HG03103 (cell line): ENCODE measurements around the gene LRRC27.
"Not testable (repeated sequence)": the region's sequence is repeated elsewhere in the genome, so short reads cannot be mapped to it uniquely, and the experiment has no call there.

Source experiments
- ATAC-seq: cut with Tn5 transposase; IDR thresholded peaks from one replicate; pipeline ENCODE4 v1.9.1; 2021; ENCODE audit warnings: low read depth; ENCODE audit not compliant: unreplicated experiment

The LRRC27 gene

DNA sequence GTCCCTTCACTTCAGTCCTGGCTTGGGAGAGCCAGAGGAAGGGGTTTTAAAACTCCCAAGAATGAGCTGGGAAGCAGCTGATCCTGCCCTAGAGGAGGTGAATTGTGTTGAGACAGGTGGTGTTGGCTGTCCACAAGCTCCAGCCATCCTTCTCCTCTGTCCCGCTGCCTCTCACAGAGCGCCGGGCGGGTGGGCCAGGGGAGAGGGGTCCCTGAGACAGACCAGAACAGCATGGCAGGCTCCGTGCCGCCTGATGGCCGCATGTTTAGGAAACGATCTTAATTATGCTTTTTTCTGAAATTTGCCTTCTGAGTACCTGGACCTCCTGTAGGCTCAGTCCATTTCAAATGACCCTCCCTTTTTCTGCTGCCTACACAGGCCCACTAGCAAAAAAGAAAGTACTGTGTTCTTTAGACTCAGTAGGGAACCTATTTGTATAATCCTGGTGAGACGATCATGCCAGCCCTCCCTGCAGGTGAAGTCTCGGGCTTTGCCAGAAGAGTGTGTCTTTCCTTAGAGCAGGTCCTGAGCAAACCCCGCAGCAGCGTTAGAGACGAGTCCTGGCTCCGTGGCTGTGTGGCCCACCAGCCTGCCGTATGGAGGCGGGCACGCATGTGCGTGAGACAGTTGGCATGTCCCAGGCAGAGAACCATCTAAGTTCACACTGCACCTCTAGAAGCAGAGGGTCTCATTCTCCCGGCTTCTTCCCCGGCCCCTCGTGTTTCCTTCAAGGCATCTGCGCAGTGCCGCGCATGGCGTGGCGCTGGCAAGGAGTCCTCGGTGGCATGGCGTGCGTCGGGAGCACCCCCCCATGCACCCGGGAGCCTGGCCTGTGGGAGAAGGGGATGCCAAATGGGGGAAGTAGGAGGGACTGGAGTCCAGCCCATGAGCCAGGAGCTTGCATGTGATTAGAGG is 38.7 kb downstream of the LRRC27 start:
- ATAC-seq, result no peak

DNA sequence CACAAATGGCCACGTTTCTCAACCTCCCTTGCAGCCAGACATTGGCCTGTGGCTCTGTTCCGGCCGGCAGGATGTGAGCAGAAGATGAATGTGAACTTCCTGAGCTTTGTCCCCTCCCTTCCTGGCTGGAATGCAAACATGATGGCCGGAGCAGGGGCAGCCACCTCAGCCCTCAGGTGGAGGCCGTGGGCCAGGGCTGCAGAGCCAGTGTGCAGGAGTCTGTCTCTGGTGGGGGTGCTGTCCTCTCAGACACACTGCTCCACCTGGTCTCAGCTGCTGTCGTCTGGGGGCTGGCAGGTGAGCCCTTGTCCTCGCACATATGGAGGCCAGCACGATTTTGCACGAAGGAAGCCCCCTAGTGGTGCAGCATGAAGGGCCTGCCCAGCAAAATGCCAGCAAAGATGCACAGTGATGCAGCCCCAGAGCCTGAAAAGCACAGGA is 39.7 kb downstream of the LRRC27 start:
- ATAC-seq, result no peak

DNA sequence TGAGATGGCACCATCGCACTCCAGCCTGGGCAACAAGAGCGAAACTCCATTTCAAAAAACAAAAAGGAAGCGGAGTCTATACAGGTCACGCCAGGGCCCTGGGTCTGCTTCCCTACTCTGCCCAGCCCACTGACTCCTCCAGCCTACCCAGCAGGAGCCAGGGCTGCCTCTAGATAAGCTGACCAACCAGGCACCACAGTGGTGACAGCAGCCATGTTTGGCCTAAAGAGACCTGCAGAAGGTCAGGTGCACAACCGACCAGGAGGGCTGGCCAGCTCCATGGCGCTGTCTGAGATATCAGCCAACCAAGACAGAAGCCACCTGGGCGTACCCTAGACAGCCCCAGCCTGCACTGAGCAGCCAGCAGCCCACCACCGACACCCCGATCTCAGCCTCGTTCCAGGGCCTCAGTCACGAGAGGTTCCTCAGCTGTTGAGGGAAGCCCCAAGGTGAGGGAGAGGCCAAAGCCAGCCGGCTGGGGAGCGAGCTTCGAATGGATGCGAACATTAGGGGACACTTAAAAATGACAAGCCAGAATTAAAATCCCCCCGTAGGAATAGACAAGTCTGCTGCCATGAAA is 40.6 kb downstream of the LRRC27 start:
- ATAC-seq, result no peak

DNA sequence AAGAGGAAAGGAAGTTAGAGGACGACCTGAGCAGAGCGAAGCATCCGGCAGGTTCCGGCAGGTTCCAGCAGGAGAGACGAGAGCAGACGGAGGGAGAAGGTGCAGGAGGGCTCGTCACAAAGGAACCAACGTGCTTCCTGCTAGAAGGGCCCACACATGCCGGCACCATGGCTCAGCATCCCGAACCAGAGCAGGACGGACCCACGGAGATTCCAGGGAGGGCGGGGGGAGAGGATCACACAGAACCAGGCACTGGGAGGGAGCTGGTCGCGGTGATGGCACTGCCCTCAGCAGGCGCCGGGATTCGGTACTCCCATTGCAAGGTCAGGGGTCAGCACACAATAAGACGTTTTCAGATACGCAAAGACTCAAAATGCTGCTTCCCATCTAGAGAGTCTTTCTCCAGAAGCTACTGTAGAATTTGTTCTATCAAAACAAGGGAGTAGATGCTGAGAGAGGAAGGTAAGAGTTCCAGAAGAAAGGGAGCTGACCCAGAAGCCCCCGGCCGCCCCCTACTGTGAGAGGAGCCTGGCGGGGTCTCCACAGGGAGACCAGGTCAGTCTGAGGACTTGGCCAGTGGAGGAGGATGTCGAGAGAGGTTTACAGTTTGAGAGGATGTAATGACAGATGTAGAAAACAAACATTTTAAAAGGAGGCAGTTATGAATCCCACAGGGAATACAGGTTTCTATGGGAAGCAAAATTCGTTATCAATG is 41.4 kb downstream of the LRRC27 start:
- ATAC-seq, result no peak

DNA sequence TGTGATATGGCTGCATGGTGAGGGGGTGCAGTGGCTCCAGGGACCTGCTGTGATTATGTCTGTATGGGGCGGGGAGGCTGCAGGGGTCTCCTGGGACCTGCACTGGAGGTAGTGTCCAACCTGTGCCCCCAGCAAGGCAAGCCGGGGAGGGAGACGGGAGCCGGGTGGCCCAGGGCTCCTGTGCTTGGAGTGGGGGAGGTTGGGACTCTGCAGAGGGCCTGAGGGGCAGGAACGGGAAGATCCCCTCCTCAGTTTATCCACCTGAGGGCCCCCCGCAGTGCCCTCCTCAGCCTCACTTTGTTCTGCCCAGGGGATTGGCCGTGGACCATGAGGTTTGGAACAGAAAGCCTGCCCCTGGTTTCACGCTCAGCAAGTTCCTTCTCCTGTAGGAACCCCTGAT is 42.2 kb downstream of the LRRC27 start:
- ATAC-seq, result no peak

DNA sequence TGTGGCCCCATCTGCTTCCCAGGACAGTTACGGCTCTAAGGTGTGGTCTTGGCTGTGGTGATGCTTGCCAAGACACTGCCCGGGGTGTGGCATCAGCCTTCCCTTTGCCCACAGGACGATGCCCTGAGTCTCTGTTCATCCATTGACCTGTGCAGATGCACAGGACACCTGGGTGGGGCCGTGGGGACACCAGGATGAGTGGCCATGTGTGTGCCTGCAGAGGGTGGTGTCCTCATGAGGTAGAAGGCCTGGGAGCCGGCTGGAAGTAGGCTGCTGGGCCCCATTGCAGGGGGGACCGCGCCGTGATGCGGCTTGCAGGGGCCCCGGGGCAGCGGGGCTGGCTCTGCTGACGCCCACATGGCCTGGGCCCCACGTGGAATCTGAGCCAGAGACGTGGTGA is 42.6 kb downstream of the LRRC27 start:
- no peak for ATAC-seq

DNA sequence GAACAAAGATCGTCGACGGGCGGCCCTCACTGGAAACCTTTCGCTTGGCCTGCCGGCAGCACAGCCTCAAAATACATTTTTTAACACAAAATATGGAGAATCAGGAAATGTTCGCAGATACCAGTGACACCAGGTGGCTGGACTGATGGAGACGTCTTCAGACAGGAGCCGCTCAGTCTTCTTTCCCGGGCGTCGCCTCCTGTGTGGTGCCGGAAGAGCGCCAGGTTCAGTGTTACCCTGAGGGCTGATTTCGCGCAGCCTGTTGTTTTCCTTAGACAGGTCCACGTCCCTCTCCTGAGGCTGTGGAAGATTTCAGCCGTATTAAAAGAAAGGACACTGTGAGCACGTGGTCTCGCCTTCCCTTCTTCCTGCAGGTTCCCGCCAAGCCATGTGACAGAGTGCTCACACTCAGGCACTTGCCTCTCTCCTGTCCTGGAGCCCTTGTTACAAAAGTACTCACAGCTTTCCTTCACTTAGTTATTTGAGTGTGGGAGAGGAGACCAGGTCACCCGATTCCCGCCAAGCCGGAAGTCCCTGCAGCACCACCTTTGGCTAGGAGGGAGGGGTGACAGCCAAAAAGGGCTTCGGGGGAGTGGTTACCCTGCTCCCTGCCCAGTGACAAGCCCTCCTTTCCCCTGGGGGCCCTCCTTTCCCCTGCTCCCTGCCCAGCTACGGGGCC is 43.3 kb downstream of the LRRC27 start:
- no peak for ATAC-seq

DNA sequence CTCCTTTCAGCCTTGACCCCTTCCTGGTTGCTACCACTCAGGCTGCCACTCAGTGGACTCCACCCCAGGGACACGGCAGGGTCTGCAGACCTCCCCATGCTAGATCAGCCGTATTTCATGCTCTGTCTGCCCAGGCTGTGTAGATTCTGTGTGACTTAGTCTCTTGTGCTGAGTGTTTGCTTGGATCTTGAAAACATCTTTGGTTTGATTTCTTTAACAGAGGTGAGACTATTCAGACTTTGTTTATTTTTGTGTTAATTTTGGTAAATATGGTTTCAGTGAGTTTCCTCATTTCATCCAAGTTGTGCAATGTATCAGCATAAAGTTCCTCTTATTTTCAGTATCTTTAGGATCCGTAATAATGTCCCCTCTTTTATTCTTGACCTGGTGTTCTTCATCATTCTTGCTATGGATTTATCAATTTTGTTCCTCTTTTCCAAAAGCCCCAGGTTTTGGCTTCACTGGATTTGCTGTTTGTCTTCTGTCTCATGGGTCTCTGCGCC is 43.9 kb downstream of the LRRC27 start:
- ATAC-seq, result no peak

DNA sequence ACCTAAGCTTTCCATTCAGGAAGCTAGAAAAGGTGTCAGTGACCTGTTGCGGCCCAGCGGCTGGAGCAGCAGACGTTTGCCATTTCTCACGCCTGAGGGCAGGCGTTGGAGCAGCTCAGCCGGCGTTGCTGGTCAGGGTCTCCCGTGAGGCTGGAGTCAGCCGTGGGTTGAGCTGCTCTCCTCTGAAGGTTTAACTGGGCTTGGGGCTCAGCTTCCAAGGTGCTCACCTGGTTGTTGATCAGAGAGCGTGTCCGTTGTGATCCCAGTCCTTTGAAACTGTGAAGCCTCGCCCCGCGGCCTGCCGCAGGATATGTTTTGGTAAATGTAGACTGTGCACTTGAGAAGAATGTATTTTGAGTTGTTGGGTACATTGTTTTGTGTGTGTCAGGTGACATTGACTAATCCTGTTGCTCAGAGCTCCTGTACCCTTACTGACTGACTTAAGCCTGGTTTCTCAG is 44.4 kb downstream of the LRRC27 start:
- ATAC-seq, result no peak

DNA sequence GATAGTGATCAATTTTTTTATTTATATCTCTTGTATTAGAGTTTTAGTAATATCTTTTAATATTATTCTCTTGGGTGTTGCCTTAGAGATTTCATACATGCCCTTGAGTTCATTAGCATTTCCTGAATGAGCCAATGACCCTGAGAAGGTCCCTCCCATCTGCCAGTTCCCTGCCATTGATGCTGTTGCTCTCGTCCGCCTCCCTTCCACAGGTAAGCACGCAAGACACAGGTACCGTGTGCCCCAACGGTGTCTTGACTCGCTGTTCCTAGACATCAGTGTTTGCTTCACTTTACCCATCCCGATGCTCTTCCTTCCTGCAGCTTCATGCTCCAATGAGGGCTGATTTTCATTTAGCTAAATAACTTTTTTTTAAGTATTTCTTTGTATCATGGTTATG is 45.3 kb downstream of the LRRC27 start:
- no peak for ATAC-seq

DNA sequence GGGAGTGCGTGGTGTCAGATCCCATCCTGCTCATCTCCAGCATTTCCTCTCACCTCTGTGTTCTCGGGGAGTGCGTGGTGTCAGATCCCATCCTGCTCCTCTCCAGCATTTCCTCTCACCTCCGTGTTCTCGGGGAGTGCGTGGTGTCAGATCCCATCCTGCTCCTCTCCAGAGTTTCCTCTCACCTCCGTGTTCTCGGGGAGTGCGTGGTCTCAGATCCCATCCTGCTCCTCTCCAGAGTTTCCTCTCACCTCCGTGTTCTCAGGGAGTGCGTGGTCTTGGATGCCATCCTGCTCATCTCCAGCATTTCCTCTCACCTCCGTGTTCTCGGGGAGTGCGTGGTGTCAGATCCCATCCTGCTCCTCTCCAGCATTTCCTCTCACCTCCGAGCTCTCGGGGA is 47.0 kb downstream of the LRRC27 start:
- not testable (repeated sequence) for ATAC-seq

DNA sequence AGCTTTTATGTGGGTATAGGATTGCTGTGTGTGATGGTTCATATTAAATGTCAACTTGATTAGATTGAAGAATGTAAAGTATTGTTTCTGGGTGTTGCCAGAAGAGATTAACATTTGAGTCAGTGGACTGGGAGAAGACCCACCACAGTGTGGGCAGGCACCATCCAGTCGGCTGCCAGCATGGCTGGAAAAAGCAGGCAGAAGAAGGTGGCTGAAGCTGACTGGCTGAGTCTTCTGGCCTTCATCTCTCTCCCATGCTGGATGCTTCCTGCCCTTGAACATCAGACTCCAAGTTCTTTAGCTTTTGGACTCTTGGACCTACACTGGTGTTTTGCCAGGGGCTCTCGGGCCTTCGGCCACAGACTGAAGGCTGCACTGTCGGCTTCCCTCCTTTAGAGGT is 49.0 kb downstream of the LRRC27 start:
- ATAC-seq, result not testable (repeated sequence)

DNA sequence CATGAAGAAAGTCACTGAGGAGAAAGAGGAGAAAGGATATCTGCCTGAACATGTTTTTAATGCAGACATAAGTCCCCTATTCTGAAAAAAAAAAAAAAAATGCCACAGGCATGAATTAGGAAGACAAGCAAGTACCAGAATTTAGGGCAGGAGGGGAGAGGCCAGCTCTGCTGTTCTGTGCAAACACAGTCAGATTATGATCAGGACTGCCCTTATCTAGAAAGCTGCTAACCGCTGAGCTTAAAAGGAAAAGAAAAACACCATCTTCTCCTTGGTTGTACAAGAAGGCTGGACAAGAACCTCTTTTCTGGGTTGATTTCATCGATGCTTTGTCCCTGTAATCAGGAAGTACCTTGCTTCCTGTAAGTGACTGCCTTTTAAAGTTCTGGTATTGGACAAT is 49.7 kb downstream of the LRRC27 start:
- no peak for ATAC-seq

DNA sequence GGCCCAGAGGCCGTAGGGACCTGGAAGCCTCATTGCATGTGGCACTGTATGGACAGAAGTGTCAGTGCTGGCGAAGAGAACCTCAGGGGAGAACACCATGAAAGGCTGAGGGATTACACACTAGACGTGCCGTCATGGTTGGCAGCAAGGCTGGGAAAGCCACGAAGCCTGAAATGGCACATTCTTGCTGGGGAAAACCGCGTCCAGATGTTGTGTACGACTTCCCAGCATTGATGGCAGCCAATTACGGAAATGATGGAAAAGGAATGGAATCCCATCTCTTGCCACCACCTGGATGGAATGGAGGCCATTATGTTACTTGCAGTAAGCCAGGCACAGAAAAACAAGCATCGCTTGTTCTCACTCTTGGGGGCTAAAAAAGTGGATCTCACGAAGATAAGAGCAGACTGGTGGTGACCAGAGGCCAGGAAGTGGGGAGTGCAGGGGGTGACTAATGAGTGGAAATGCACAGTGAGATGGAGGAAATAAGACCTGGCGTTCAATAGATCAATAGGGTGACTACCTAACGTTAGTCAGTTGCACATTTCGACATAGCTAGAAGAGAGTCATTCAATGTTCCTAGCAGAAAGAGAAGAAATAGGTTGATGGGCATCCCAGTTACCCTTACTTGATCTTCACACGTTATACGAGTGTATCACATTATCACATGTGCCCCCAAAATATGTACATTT is 50.4 kb downstream of the LRRC27 start:
- no peak for ATAC-seq

DNA sequence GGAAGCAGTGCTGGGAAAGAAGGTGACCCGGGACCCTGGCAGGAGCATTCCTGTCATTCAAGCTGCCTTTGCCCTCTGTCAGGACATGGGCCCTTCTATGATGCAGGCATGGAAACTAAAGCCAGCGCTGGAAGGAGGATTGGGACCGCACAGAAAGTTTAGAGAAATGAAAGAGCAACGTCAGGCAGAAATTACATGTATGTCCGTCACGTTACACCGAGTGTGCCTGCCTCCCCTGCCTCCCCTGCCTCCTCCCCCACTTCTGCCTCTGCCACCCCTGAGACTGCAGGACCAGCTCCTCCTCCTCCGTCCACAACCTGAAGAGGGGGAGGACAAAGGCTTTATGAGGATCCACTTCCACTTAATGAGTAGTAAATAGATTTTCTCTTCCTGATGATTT is 51.1 kb downstream of the LRRC27 start:
- no peak for ATAC-seq

DNA sequence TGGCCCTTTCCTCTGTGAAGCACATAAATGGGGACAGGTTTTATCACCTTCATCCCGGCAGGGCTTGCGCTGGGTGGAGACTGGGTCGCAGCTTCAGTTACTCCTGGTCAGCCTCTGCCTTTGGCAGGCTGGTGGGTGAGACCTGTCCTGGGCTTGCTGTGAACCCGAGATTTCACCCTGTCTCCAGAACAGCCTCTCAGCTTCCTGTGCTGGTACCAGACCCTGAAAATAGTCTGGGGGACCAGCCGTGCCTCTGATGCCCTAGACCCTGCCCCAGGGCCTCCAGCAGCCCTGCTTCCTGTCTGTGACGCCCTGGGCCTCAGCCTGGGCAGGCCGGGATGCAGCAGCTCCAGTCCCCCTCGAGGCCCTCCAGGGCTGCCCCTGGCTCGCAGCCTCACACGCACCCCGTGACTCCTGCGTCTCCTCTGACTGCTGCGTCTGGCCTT is 51.8 kb downstream of the LRRC27 start:
- ATAC-seq, result no peak

DNA sequence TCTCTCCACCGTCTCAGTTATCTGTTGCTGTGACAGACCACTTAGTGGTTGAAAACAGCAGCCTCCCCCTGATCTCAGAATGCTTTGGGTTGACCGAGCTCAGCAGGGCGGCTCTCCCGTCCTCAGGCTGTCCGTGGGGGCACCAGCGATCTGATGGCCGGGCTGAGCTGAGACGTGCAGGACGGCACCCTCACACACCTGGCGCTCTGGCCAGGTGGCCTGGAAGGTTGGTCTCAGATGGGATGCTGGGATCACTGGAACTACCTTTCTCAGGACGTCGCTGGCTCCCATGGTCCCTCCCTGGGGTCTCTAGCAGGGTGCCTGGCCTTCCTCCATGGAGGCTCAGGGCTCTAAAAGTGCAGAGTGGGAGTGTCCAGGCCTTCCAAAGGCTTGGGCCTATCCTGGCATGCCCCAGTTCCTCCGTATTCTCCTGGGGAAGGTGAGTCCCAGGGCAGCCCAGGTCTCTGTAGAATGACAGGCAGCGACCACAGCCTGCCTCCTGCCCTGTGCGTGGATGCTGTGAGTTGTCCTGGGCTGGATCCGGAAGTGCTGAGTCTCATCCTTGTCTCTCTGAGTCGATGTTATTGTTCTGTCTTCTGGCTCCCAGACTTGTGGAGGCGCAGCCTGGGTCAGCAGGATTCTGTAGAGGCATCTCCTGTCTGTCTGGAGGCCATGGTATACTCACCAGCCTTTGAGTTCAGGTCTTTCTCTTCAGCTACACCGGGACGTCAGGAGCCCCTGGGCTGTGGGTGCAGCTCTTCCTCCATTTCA is 52.8 kb downstream of the LRRC27 start:
- ATAC-seq, result no peak

DNA sequence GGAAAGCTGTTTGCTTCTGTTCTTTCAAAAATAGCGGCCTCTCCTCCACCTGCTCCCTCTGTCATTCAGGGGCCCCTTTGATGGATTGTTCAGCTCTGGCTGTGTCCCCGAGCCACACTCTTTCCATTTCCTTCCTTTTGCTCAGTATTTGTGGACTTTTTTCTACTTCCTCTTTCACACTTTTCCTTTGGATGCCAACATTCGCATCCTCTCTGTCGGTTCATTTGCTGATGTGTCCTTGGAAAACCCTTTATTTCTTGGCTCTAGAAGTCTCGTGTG is 53.3 kb downstream of the LRRC27 start:
- no peak for ATAC-seq

DNA sequence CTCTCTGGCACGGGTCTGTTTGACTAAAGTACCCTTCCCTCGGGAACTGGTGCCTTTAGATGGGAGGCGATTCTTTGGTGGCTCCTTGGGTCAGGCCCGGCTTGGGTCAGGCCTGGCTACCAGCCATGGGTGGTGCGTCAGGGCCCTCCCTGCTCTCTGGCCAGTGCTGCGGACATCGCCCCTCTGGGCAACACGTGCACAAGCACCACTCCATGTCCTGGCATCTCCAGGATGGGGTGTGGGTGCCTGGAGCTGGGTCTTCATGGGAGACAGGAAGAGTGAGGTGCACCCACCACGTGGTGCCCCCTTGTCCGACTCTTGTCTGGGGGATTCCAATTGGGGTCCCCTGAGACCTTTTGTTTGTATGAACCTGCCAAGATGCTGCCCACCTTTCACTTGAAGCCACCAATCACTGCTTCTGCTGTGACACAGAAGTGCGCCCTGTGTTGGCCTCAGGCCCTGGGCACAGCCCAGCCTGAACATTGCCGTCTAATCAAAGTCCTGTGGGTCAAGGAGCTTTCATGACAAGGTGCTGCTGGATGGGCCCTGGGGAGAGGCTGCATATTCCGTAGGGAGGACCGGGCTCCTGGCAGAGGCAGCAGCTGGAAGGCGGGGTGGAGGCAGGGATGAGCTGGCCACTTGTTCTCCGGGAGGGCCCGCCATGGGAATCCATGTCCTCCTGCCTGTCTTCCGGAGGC is 53.9 kb downstream of the LRRC27 start:
- ATAC-seq, result no peak
